Stimulated activated naive CD8-positive, alpha-beta T cell treated with anti-CD3 and anti-CD28 coated beads, Interleukin-15, Interleukin-2, amounts not matched to agents 100 U/mL and 50 U/mL, for 24 hours (primary cell): ENCODE data around the gene PCNX2.

Source experiments
- ATAC-seq: fragments of 150-1000 bp; cut with Tn5 transposase; one replicate; pipeline ENCODE4 v1.10.0; 2021
- DNase-seq: peaks from one replicate; pipeline ENCODE4 v3.0.0; 2021

The PCNX2 gene

GRCh38 chr1:232956081-232956480 is 339.4 kb downstream of the PCNX2 start:
- DNase-seq: no peak
- ATAC-seq: no peak

- DNase-seq (no peak), ATAC-seq (no peak)
Observed at GRCh38 chr1:232954594-232955365, 340.7 kb downstream of the PCNX2 start.

GRCh38 chr1:232952514-232953499 is 342.7 kb downstream of the PCNX2 start:
- peak; percentile 32 for DNase-seq

GRCh38 chr1:232951605-232952004 is 343.9 kb downstream of the PCNX2 start:
- DNase-seq (no peak), ATAC-seq (no peak)

More at GRCh38 chr1:232952514-232953499, 342.7 kb downstream of the PCNX2 start:
- no peak for ATAC-seq

- ATAC-seq (peak; percentile 48), DNase-seq (peak; percentile 24)
Observed at GRCh38 chr1:232951180-232951579, 344.3 kb downstream of the PCNX2 start.

GRCh38 chr1:232950197-232951176 is 345.0 kb downstream of the PCNX2 start, which contains the start of gene NTPCR:
NTPCR (plus strand) TSS chr1:232950611; CDS start chr1:232950711, 100 bp downstream.
- ATAC-seq: peak; percentile 85

GRCh38 chr1:232949636-232950196 is 345.8 kb downstream of the PCNX2 start:
- DNase-seq (no peak), ATAC-seq (no peak)

More at GRCh38 chr1:232950197-232951176, 345.0 kb downstream of the PCNX2 start, which contains the start of gene NTPCR:
- peak; percentile 98 for DNase-seq

GRCh38 chr1:232944347-232944746 is 351.2 kb downstream of the PCNX2 start:
- peak; percentile 37 for DNase-seq

GRCh38 chr1:232943679-232944252 is 351.8 kb downstream of the PCNX2 start:
- ATAC-seq: peak; percentile 73
- DNase-seq: peak; percentile 58

More at GRCh38 chr1:232944347-232944746, 351.2 kb downstream of the PCNX2 start:
- ATAC-seq: peak; percentile 45

- no peak for ATAC-seq
- DNase-seq: no peak
Observed at GRCh38 chr1:232942413-232943294, 352.9 kb downstream of the PCNX2 start.

- DNase-seq: no peak
- no peak for ATAC-seq
Observed at GRCh38 chr1:232940262-232940661, 355.3 kb downstream of the PCNX2 start.

GRCh38 chr1:232939748-232940147 is 355.8 kb downstream of the PCNX2 start:
- DNase-seq (no peak), ATAC-seq (no peak)

- DNase-seq (no peak), ATAC-seq (no peak)
Observed at GRCh38 chr1:232938926-232939325, 356.6 kb downstream of the PCNX2 start.

GRCh38 chr1:232937741-232938375 is 357.7 kb downstream of the PCNX2 start:
- ATAC-seq: no peak
- DNase-seq: no peak

GRCh38 chr1:232936941-232937340 is 358.6 kb downstream of the PCNX2 start:
- DNase-seq (no peak), ATAC-seq (no peak)
